Lower leg skin (tissue), 3 donors: ENCODE results near the gene NOTCH2.

ENCODE experiments used
- CTCF ChIP-seq, 3 donors: fragments of 450-650 bp; IDR thresholded peaks; one replicate each; pipeline ENCODE4 v1.5.1; 2016; ENCODE audit warnings: antibody characterized with exemption in 3 of 3, mild to moderate bottlenecking in 3 of 3, moderate library complexity in 2 of 3
- POLR2A ChIP-seq, 2 donors: fragments of 450-650 bp; IDR thresholded peaks; one replicate each; pipeline ENCODE4 v1.6.1; 2016 to 2017; ENCODE audit warnings: antibody characterized with exemption in 2 of 2, mild to moderate bottlenecking in 1 of 2, moderate library complexity in 1 of 2

- TF ChIP-seq CTCF (IDR thresholded peaks at IDR 0.05) (no peak), POLR2A (IDR thresholded peaks at IDR 0.05) (no peak)
Observed at GRCh38 chr1:119885903-119886783, 183.3 kb downstream of the NOTCH2 start.
